GM23248 (cell line): ENCODE results near the gene ACACB. TPM values are rescaled to one million over a fixed set of nuclear protein-coding genes. Genes with fewer than 3 reads are reported as not detected.

Experiments
- DNase-seq: peaks from one replicate; pipeline ENCODE4 v3.0.0-alpha.2; 2015
- H2AFZ ChIP-seq: fragments of 200-600 bp; sonication (generic); 2 replicates; pipeline ENCODE4 v1.6.1; 2016; ENCODE audit warnings: antibody characterized with exemption
- H3F3A ChIP-seq: fragments of 200-600 bp; sonication (generic); 2 replicates; pipeline ENCODE4 v1.6.1; 2016; ENCODE audit warnings: mild to moderate bottlenecking, antibody characterized with exemption, mixed run types; ENCODE audit not compliant: insufficient read depth
- H3K27ac ChIP-seq: fragments of 200-600 bp; sonication (generic); 2 replicates; pipeline ENCODE4 v1.5.1; 2016; ENCODE audit warnings: mild to moderate bottlenecking
- H3K27me3 ChIP-seq: fragments of 200-600 bp; sonication (generic); replicated peaks from 2 replicates; pipeline ENCODE4 v1.6.1; 2016; ENCODE audit warnings: mild to moderate bottlenecking; ENCODE audit not compliant: insufficient read depth
- H3K36me3 ChIP-seq: fragments of 200-600 bp; sonication (generic); 2 replicates; pipeline ENCODE4 v1.6.1; 2016; ENCODE audit warnings: low read depth, mild to moderate bottlenecking
- H3K4me1 ChIP-seq: fragments of 200-600 bp; sonication (generic); 2 replicates; pipeline ENCODE4 v1.6.1; 2016; ENCODE audit warnings: mild to moderate bottlenecking; ENCODE audit not compliant: insufficient read depth
- H3K4me2 ChIP-seq: fragments of 200-600 bp; sonication (generic); one replicate; pipeline ENCODE4 v1.6.1; 2016; ENCODE audit warnings: mild to moderate bottlenecking; ENCODE audit not compliant: unreplicated experiment
- H3K4me3 ChIP-seq: fragments of 200-600 bp; sonication (generic); 2 replicates; pipeline ENCODE4 v1.5.1; 2016; ENCODE audit warnings: mild to moderate bottlenecking
- H3K79me2 ChIP-seq: fragments of 200-600 bp; sonication (generic); 2 replicates; pipeline ENCODE4 v1.6.1; 2016; ENCODE audit warnings: mild to moderate bottlenecking; ENCODE audit not compliant: insufficient read depth
- H3K9ac ChIP-seq: fragments of 200-600 bp; sonication (generic); 2 replicates; pipeline ENCODE4 v1.6.1; 2016; ENCODE audit warnings: mild to moderate bottlenecking
- H3K9me2 ChIP-seq: fragments of 200-600 bp; sonication (generic); 2 replicates; pipeline ENCODE4 v1.6.1; 2016; ENCODE audit warnings: mixed run types, mild to moderate bottlenecking, moderate library complexity; ENCODE audit not compliant: insufficient read depth
- H3K9me3 ChIP-seq: fragments of 200-600 bp; sonication (generic); one replicate; pipeline ENCODE4 v1.6.1; 2017; ENCODE audit warnings: low read depth
- H4K20me1 ChIP-seq: fragments of 200-600 bp; sonication (generic); 2 replicates; pipeline ENCODE4 v1.6.0; 2016; ENCODE audit not compliant: insufficient read depth
- EZH2 ChIP-seq: fragments of 200-600 bp; sonication (generic); IDR thresholded peaks from 2 replicates; pipeline ENCODE4 v1.6.1; 2018; ENCODE audit warnings: antibody characterized with exemption, mild to moderate bottlenecking; ENCODE audit not compliant: insufficient read depth, poor library complexity, severe bottlenecking
- EZH2phosphoT487 ChIP-seq: fragments of 200-600 bp; sonication (generic); IDR thresholded peaks from 2 replicates; pipeline ENCODE4 v1.6.1; 2018; ENCODE audit warnings: antibody characterized with exemption, moderate library complexity, mild to moderate bottlenecking, low read depth; ENCODE audit not compliant: insufficient read depth
- WGBS, 2 experiments: methylation state at CpG; one replicate each; pipeline ENCODE4 v1.1.6; 2015 to 2017; ENCODE audit warnings: low lambda C conversion rate in 2 of 2, low coverage in 1 of 2; ENCODE audit errors: missing lambda C conversion rate in 2 of 2; 5-methylcytosine and 5-hydroxymethylcytosine counted together
- in situ Hi-C: fragments of 300-500 bp; cut with MboI; formaldehyde crosslinking; loops from 2 replicates; pipeline ENCODE4 v1.15.0; 2020
- polyA plus RNA-seq: library from polyadenylated mRNA; unstranded; fragments of >200 nt; fragmentation: Nextera tagmentation; extraction: Ambion mirVana; gene quantifications from 2 replicates; pipeline ENCODE4 v1.2.1, GENCODE V29; 2016
- total RNA-seq: library from RNA; depleted of rRNA; stranded (reverse); fragments of >200 nt; shearing (Covaris generic); gene quantifications from 2 replicates; pipeline ENCODE4 v1.2.3, GENCODE V29; 2014

The ACACB gene
- total and polyA plus RNA-seq, 2 experiments from 2014 or later: 0.66 to 4.1 TPM

- no peaks in the 10 kb centered on the region for H3K9me2 ChIP-seq
- H3K9ac ChIP-seq: no peak overlapping the region
- no peak for TF ChIP-seq EZH2phosphoT487
- no peak for TF ChIP-seq EZH2
- H3K4me2 ChIP-seq: no peak overlapping the region
- no peak overlapping the region for H2AFZ ChIP-seq
- H3K79me2 ChIP-seq: no peaks in the 10 kb centered on the region
- H3K4me3 ChIP-seq: no peak overlapping the region
- H4K20me1 ChIP-seq: no peaks in the 10 kb centered on the region
- H3K4me1 ChIP-seq: no peaks in the 10 kb centered on the region
- no peaks in the 10 kb centered on the region for H3K27me3 ChIP-seq
- no peaks in the 10 kb centered on the region for H3K36me3 ChIP-seq
- no peak overlapping the region for H3K27ac ChIP-seq
- no peaks in the 10 kb centered on the region for H3F3A ChIP-seq
- no peak for DNase-seq
- WGBS, 2 experiments: 83 to 87% methylated on average over 4 of the region's 4 CpGs
- no peaks in the 10 kb centered on the region for H3K9me3 ChIP-seq
- in situ Hi-C loops: no loop called here
These were observed 112.3 kb downstream of the ACACB start for GRCh38 chr12:109228664-109229063.

GRCh38 chr12:109230193-109230592 lies 113.8 kb downstream of the ACACB start:
- Histone ChIP-seq H4K20me1 (no peaks in the 10 kb centered on the region), H3K4me1 (no peaks in the 10 kb centered on the region), H3K9ac (no peak overlapping the region), H3K79me2 (no peaks in the 10 kb centered on the region), H3K9me3 (no peaks in the 10 kb centered on the region), H2AFZ (no peak overlapping the region), H3K27me3 (no peaks in the 10 kb centered on the region), H3K9me2 (no peaks in the 10 kb centered on the region), H3K4me3 (no peak overlapping the region), H3K27ac (no peak overlapping the region), H3K36me3 (no peaks in the 10 kb centered on the region), H3K4me2 (no peak overlapping the region), H3F3A (no peaks in the 10 kb centered on the region)
- no peak for DNase-seq
- in situ Hi-C loops: no loop called here
- 65 to 66% methylated on average over 2 of the region's 2 CpGs for WGBS, 2 experiments
- TF ChIP-seq EZH2phosphoT487: no peak

GRCh38 chr12:109232731-109233130 lies 116.3 kb downstream of the ACACB start:
- Histone ChIP-seq H3K4me1 (no peaks in the 10 kb centered on the region), H2AFZ (no peak overlapping the region), H3K9me2 (no peaks in the 10 kb centered on the region), H3K36me3 (no peaks in the 10 kb centered on the region), H3K27me3 (no peaks in the 10 kb centered on the region), H4K20me1 (no peaks in the 10 kb centered on the region), H3F3A (no peaks in the 10 kb centered on the region), H3K4me2 (no peak overlapping the region), H3K27ac (no peak overlapping the region), H3K4me3 (no peak overlapping the region), H3K9ac (no peak overlapping the region), H3K9me3 (no peaks in the 10 kb centered on the region), H3K79me2 (no peaks in the 10 kb centered on the region)
- 58 to 61% methylated on average over 7 of the region's 7 CpGs for WGBS, 2 experiments
- in situ Hi-C loops: no loop called here
- TF ChIP-seq EZH2 (no peak), EZH2phosphoT487 (no peak)
- DNase-seq: no peak

GRCh38 chr12:109234012-109234411 lies 117.6 kb downstream of the ACACB start:
- Histone ChIP-seq H3K4me1 (no peaks in the 10 kb centered on the region), H4K20me1 (no peaks in the 10 kb centered on the region), H3K36me3 (no peaks in the 10 kb centered on the region), H3K4me3 (no peak overlapping the region), H3K9ac (no peak overlapping the region), H3K4me2 (no peak overlapping the region), H3K9me2 (no peaks in the 10 kb centered on the region), H3F3A (no peaks in the 10 kb centered on the region), H3K27me3 (no peaks in the 10 kb centered on the region), H3K27ac (no peak overlapping the region), H2AFZ (no peak overlapping the region), H3K9me3 (no peaks in the 10 kb centered on the region), H3K79me2 (no peaks in the 10 kb centered on the region)
- 76 to 80% methylated on average over 15 of the region's 15 CpGs for WGBS, 2 experiments
- in situ Hi-C loops: no loop called here
- no peak for TF ChIP-seq EZH2
- TF ChIP-seq EZH2phosphoT487: no peak
- DNase-seq: no peak

GRCh38 chr12:109236257-109236656 lies 119.9 kb downstream of the ACACB start:
- no peak overlapping the region for H3K4me3 ChIP-seq
- in situ Hi-C loops: no loop called here
- no peak overlapping the region for H3K4me2 ChIP-seq
- H3K36me3 ChIP-seq: no peaks in the 10 kb centered on the region
- H3K9me2 ChIP-seq: no peaks in the 10 kb centered on the region
- no peaks in the 10 kb centered on the region for H3K9me3 ChIP-seq
- no peaks in the 10 kb centered on the region for H4K20me1 ChIP-seq
- no peaks in the 10 kb centered on the region for H3F3A ChIP-seq
- no peak for DNase-seq
- no peaks in the 10 kb centered on the region for H3K79me2 ChIP-seq
- 50% methylated on average over 6 of the region's 6 CpGs for WGBS, 2 experiments
- H3K9ac ChIP-seq: no peak overlapping the region
- TF ChIP-seq EZH2phosphoT487 (no peak), EZH2 (no peak)
- no peak overlapping the region for H2AFZ ChIP-seq
- H3K27ac ChIP-seq: no peak overlapping the region
- H3K27me3 ChIP-seq: no peaks in the 10 kb centered on the region
- no peaks in the 10 kb centered on the region for H3K4me1 ChIP-seq
